Measurements from ENCODE around the gene TCEA3. TPM values are rescaled to one million over a fixed set of nuclear protein-coding genes. Genes with fewer than 3 reads are reported as not detected.
A peak's percentile ranks its signal among the peaks of the same experiment; 100 is the strongest.

The TCEA3 gene
- total and polyA plus RNA-seq, 2 donors (not counting 3 experiments of a cell fraction or from before 2014, with no cell fraction given), result 1.5 to 3.7 TPM

GRCh38 chr1:23460519-23460918, 36.0 kb upstream of the TCEA3 start:
- H3K4me3 ChIP-seq (replicated peaks in 1 of 3; ENCODE audit: insufficient read depth in 1 of 3, low read depth in 1 of 3, low read length in 3 of 3), result no peak overlapping the region
- CTCF ChIA-PET, result interaction anchor here (0.6 to 2.7 kb wide), 2 partner anchors 12 to 37 kb away, joined by 3 to 11 read pairs; no protein-coding TSS in a partner anchor
- no peak for TF ChIP-seq POLR2AphosphoS5 (IDR thresholded peaks at IDR 0.05; ENCODE audit: insufficient read depth, low read depth, low read length)
- no peak for TF ChIP-seq MYC (IDR thresholded peaks at IDR 0.05; ENCODE audit: low read depth, low read length)
- no peak for TF ChIP-seq JUN (IDR thresholded peaks at IDR 0.05; ENCODE audit: borderline replicate concordance, insufficient read depth, insufficient read length, low read depth)
- no peak for TF ChIP-seq POLR2A (IDR thresholded peaks at IDR 0.05; ENCODE audit: low read depth, low read length)
- TF ChIP-seq CTCF (IDR thresholded peaks at IDR 0.05; ENCODE audit: extremely low read depth in 1 of 2, insufficient read depth in 1 of 2, low read depth in 1 of 2, low read length in 2 of 2), result no peak
- TF ChIP-seq GATA2 (IDR thresholded peaks at IDR 0.05; ENCODE audit: insufficient read depth, insufficient read length, low read depth, low read length), result no peak
- no peak overlapping the region for H3K9ac ChIP-seq (replicated peaks; ENCODE audit: extremely low read depth, insufficient read depth, low read length)
- H3K79me2 ChIP-seq (ENCODE audit: control insufficient read depth, insufficient read depth, low read length), result no peaks in the 10 kb centered on the region
- no peak overlapping the region for H2AFZ ChIP-seq (ENCODE audit: low read depth, low read length)
- H3K36me3 ChIP-seq (ENCODE audit: control insufficient read depth in 2 of 2, extremely low read depth in 1 of 2, insufficient read depth in 2 of 2, low read length in 2 of 2), result no peaks in the 10 kb centered on the region
- no peaks in the 10 kb centered on the region for H4K20me1 ChIP-seq (replicated peaks; ENCODE audit: control insufficient read depth, extremely low read depth, insufficient read depth, low read length)
- FAIRE-seq (peak; percentile 47), DNase-seq (ENCODE audit: low read depth, low spot score) (no peak)
- no peak overlapping the region for H3K4me2 ChIP-seq (ENCODE audit: insufficient read depth, low read length)
- BruUV-seq (replicated peaks), result no TSS peak
- POLR2A ChIA-PET, result no interaction called here
- intact Hi-C loops (cut with micrococcal nuclease), result no loop called here
- no peaks in the 10 kb centered on the region for H3K9me3 ChIP-seq (replicated peaks; ENCODE audit: control insufficient read depth, insufficient read depth, low read length)
- H3K27ac ChIP-seq (ENCODE audit: insufficient read depth, low read depth, low read length), result no peak overlapping the region
- peaks cover 0 to 3% of the 10 kb centered on the region in 2 experiments for H3K27me3 ChIP-seq (ENCODE audit: control insufficient read depth in 2 of 2, insufficient read depth in 2 of 2, low read length in 2 of 2)
- dilution Hi-C loops (cut with MboI; ENCODE audit: extremely low pct_ligation_motif_present, low sequenced_read_pairs), result no loop called here
- no peaks in the 10 kb centered on the region for H3K4me1 ChIP-seq (ENCODE audit: control insufficient read depth, extremely low read depth, insufficient read depth, low read length)
- H3K9me1 ChIP-seq (replicated peaks; ENCODE audit: control insufficient read depth, extremely low read depth, insufficient read depth, low read length), result no peaks in the 10 kb centered on the region

GRCh38 chr1:23459338-23459757, 34.8 kb upstream of the TCEA3 start:
- no peak for TF ChIP-seq GATA2 (IDR thresholded peaks at IDR 0.05; ENCODE audit: insufficient read depth, insufficient read length, low read depth, low read length)
- TF ChIP-seq POLR2A (IDR thresholded peaks at IDR 0.05; ENCODE audit: low read depth, low read length), result no peak
- TF ChIP-seq JUN (IDR thresholded peaks at IDR 0.05; ENCODE audit: borderline replicate concordance, insufficient read depth, insufficient read length, low read depth), result no peak
- no peak for TF ChIP-seq MAX (IDR thresholded peaks at IDR 0.05; ENCODE audit: insufficient read depth, insufficient read length)
- TF ChIP-seq POLR2AphosphoS5 (IDR thresholded peaks at IDR 0.05; ENCODE audit: insufficient read depth, low read depth, low read length), result no peak
- TF ChIP-seq CTCF (IDR thresholded peaks at IDR 0.05; ENCODE audit: extremely low read depth in 1 of 2, insufficient read depth in 1 of 2, low read depth in 1 of 2, low read length in 2 of 2), result no peak
- no peak for TF ChIP-seq EZH2 (IDR thresholded peaks at IDR 0.05; ENCODE audit: borderline replicate concordance, low read depth, low read length, severe bottlenecking)
- TF ChIP-seq FOS (IDR thresholded peaks at IDR 0.05; ENCODE audit: borderline replicate concordance, insufficient read depth, low read length), result no peak
- TF ChIP-seq MYC (IDR thresholded peaks at IDR 0.05; ENCODE audit: low read depth, low read length), result no peak
- Histone ChIP-seq H3K4me1 (ENCODE audit: control insufficient read depth, extremely low read depth, insufficient read depth, low read length) (no peaks in the 10 kb centered on the region), H3K79me2 (ENCODE audit: control insufficient read depth, insufficient read depth, low read length) (no peaks in the 10 kb centered on the region), H4K20me1 (replicated peaks; ENCODE audit: control insufficient read depth, extremely low read depth, insufficient read depth, low read length) (no peaks in the 10 kb centered on the region), H3K9me1 (replicated peaks; ENCODE audit: control insufficient read depth, extremely low read depth, insufficient read depth, low read length) (no peaks in the 10 kb centered on the region), H2AFZ (ENCODE audit: low read depth, low read length) (no peak overlapping the region), H3K9ac (replicated peaks; ENCODE audit: extremely low read depth, insufficient read depth, low read length) (no peak overlapping the region), H3K4me3 (replicated peaks in 1 of 3; ENCODE audit: insufficient read depth in 1 of 3, low read depth in 1 of 3, low read length in 3 of 3) (no peak overlapping the region), H3K9me3 (replicated peaks; ENCODE audit: control insufficient read depth, insufficient read depth, low read length) (no peaks in the 10 kb centered on the region), H3K27me3 (ENCODE audit: control insufficient read depth in 2 of 2, insufficient read depth in 2 of 2, low read length in 2 of 2) (peaks cover 0 to 3% of the 10 kb centered on the region in 2 experiments), H3K36me3 (ENCODE audit: control insufficient read depth in 2 of 2, extremely low read depth in 1 of 2, insufficient read depth in 2 of 2, low read length in 2 of 2) (peaks cover 0 to 2% of the 10 kb centered on the region in 2 experiments), H3K4me2 (ENCODE audit: insufficient read depth, low read length) (no peak overlapping the region), H3K27ac (ENCODE audit: insufficient read depth, low read depth, low read length) (no peak overlapping the region)
- intact Hi-C loops (cut with micrococcal nuclease), result no loop called here
- no peak for DNase-seq (ENCODE audit: low read depth, low spot score)
- CTCF ChIA-PET, result interaction anchor here (1.2 kb wide), 1 partner anchor 38 kb away, joined by 3 read pairs; no protein-coding TSS in a partner anchor
- no peak for FAIRE-seq
- POLR2A ChIA-PET, result no interaction called here
- dilution Hi-C loops (cut with MboI; ENCODE audit: extremely low pct_ligation_motif_present, low sequenced_read_pairs), result no loop called here
- no TSS peak for BruUV-seq (replicated peaks)
